GM08714 (cell line): ENCODE data around the gene CNTN6.

ENCODE experiments used
- H3K4me3 ChIP-seq: fragments of 200-500 bp; sonication (Bioruptor generic); 2 replicates; pipeline ENCODE4 v1.5.1; 2014; ENCODE audit warnings: mild to moderate bottlenecking, low read length, inconsistent platforms
- ZNF274 ChIP-seq: IDR thresholded peaks from 2 replicates; pipeline ENCODE4 v1.6.1; 2012; ENCODE audit warnings: mild to moderate bottlenecking, low read depth, low read length

Gene CNTN6

GRCh38 chr3:1287815-1288214 lies 195.0 kb downstream of the CNTN6 start:
- no peak for TF ChIP-seq ZNF274
- no peak overlapping the region for H3K4me3 ChIP-seq

- TF ChIP-seq ZNF274 = no peak
Observed at GRCh38 chr3:1288805-1289494, 196.1 kb downstream of the CNTN6 start.

GRCh38 chr3:1292571-1293071 lies 199.8 kb downstream of the CNTN6 start:
- no peak overlapping the region for H3K4me3 ChIP-seq
- TF ChIP-seq ZNF274 = no peak

More at GRCh38 chr3:1288805-1289494, 196.1 kb downstream of the CNTN6 start:
- no peak overlapping the region for H3K4me3 ChIP-seq

GRCh38 chr3:1294586-1294985 lies 201.8 kb downstream of the CNTN6 start:
- H3K4me3 ChIP-seq = no peak overlapping the region
- no peak for TF ChIP-seq ZNF274

GRCh38 chr3:1318296-1319005 lies 225.6 kb downstream of the CNTN6 start:
- TF ChIP-seq ZNF274 = no peak
- no peak overlapping the region for H3K4me3 ChIP-seq

- no peak for TF ChIP-seq ZNF274
- no peak overlapping the region for H3K4me3 ChIP-seq
Observed at GRCh38 chr3:1326546-1326945, 233.7 kb downstream of the CNTN6 start.

- H3K4me3 ChIP-seq = no peak overlapping the region
- TF ChIP-seq ZNF274 = no peak
Observed at GRCh38 chr3:1330107-1330506, 237.3 kb downstream of the CNTN6 start.

GRCh38 chr3:1346386-1346785 lies 253.6 kb downstream of the CNTN6 start:
- TF ChIP-seq ZNF274 = no peak
- H3K4me3 ChIP-seq = no peak overlapping the region

GRCh38 chr3:1348547-1348946 lies 255.7 kb downstream of the CNTN6 start:
- no peak for TF ChIP-seq ZNF274
- H3K4me3 ChIP-seq = no peak overlapping the region

GRCh38 chr3:1350885-1351284 lies 258.1 kb downstream of the CNTN6 start:
- no peak for TF ChIP-seq ZNF274
- no peak overlapping the region for H3K4me3 ChIP-seq

- TF ChIP-seq ZNF274 = no peak
- H3K4me3 ChIP-seq = no peak overlapping the region
Observed at GRCh38 chr3:1355691-1356090, 262.9 kb downstream of the CNTN6 start.

GRCh38 chr3:1356101-1356500 lies 263.3 kb downstream of the CNTN6 start:
- no peak for TF ChIP-seq ZNF274
- H3K4me3 ChIP-seq = no peak overlapping the region

- no peak overlapping the region for H3K4me3 ChIP-seq
- TF ChIP-seq ZNF274 = no peak
Observed at GRCh38 chr3:1365528-1365927, 272.7 kb downstream of the CNTN6 start.

- no peak overlapping the region for H3K4me3 ChIP-seq
- no peak for TF ChIP-seq ZNF274
Observed at GRCh38 chr3:1374471-1374870, 281.6 kb downstream of the CNTN6 start.

GRCh38 chr3:1375145-1375544 lies 282.3 kb downstream of the CNTN6 start:
- H3K4me3 ChIP-seq = no peak overlapping the region

More at GRCh38 chr3:1375145-1375544, 282.3 kb downstream of the CNTN6 start:
- no peak for TF ChIP-seq ZNF274
